Fibroblast of lung (primary cell): Measurements from ENCODE around the gene GTF2F2. TPM values are rescaled to one million over a fixed set of nuclear protein-coding genes. Genes with fewer than 3 reads are reported as not detected.
A peak's percentile ranks its signal among the peaks of the same experiment; 100 is the strongest.

Experiments
- DNase-seq, 2 donors: peaks; one replicate each; pipeline versions ENCODE4 v3.0.0 to v3.0.0-alpha.2; 2010; ENCODE audit warnings: low read depth in 2 of 2
- H2AFZ ChIP-seq: 2 replicates; pipeline ENCODE4 v1.5.1; 2012; ENCODE audit warnings: low read length, control low read depth, inconsistent platforms
- H3K27ac ChIP-seq: 2 replicates; pipeline ENCODE4 v1.5.1; 2011; ENCODE audit warnings: low read length, control low read depth; ENCODE audit not compliant: insufficient read depth
- H3K27me3 ChIP-seq: 2 replicates; pipeline ENCODE4 v1.5.1; 2011; ENCODE audit warnings: mild to moderate bottlenecking, low read length; ENCODE audit not compliant: control insufficient read depth, insufficient read depth
- H3K36me3 ChIP-seq: 2 replicates; pipeline ENCODE4 v1.5.1; 2011; ENCODE audit warnings: low read length; ENCODE audit not compliant: control insufficient read depth, insufficient read depth
- H3K4me1 ChIP-seq: 2 replicates; pipeline ENCODE4 v1.5.1; 2011; ENCODE audit warnings: low read length; ENCODE audit not compliant: control insufficient read depth, insufficient read depth; ENCODE audit errors: extremely low read depth
- H3K4me2 ChIP-seq: 2 replicates; pipeline ENCODE4 v1.5.1; 2011; ENCODE audit warnings: low read length, control low read depth; ENCODE audit not compliant: insufficient read depth; ENCODE audit errors: extremely low read depth
- H3K4me3 ChIP-seq, 4 experiments: fragments of 200-600 bp in 1 of 4; sonication (generic) in 1 of 4; replicated peaks in 1 of 4; 2 replicates each; pipeline ENCODE4 v1.5.1; 2011 to 2016; ENCODE audit warnings: low read length in 4 of 4, low read depth in 3 of 4, mild to moderate bottlenecking in 3 of 4, control low read depth in 2 of 4, inconsistent platforms in 1 of 4, mixed read lengths in 1 of 4; ENCODE audit not compliant: insufficient read depth in 1 of 4; ENCODE audit errors: control extremely low read depth in 1 of 4
- H3K79me2 ChIP-seq: 2 replicates; pipeline ENCODE4 v1.5.1; 2012; ENCODE audit warnings: mild to moderate bottlenecking, low read length, inconsistent platforms; ENCODE audit not compliant: control insufficient read depth, insufficient read depth
- H3K9ac ChIP-seq: 2 replicates; pipeline ENCODE4 v1.5.1; 2011; ENCODE audit warnings: mild to moderate bottlenecking, low read length, control low read depth; ENCODE audit not compliant: insufficient read depth
- H3K9me3 ChIP-seq: 2 replicates; pipeline ENCODE4 v1.5.1; 2012; ENCODE audit warnings: low read depth, low read length; ENCODE audit not compliant: control insufficient read depth, insufficient read depth
- H4K20me1 ChIP-seq: 2 replicates; pipeline ENCODE4 v1.5.1; 2011; ENCODE audit warnings: low read length; ENCODE audit not compliant: control insufficient read depth, insufficient read depth; ENCODE audit errors: extremely low read depth
- CTCF ChIP-seq, 2 donors: IDR thresholded peaks in 1 of 2; conservative IDR thresholded peaks in 1 of 2; 1 replicate in 1 of 2; 2 replicates in 1 of 2; pipeline ENCODE4 v1.5.1; 2011 to 2012; ENCODE audit warnings: low read length in 2 of 2, control low read depth in 1 of 2, inconsistent platforms in 1 of 2, low read depth in 1 of 2, mild to moderate bottlenecking in 1 of 2
- EZH2 ChIP-seq: IDR thresholded peaks from 2 replicates; pipeline ENCODE4 v1.5.1; 2012; ENCODE audit warnings: low read length, control low read depth, mild to moderate bottlenecking; ENCODE audit errors: missing control alignments
- polyA plus RNA-seq, 2 donors: library from polyadenylated mRNA; depleted of rRNA in 1 of 2; stranded (reverse) in 1 of 2; unstranded in 1 of 2; fragments of >200 nt; gene quantifications; 2 replicates each; pipeline ENCODE4 v1.2.1, GENCODE V29; 2011 to 2012; ENCODE audit warnings: missing spikeins in 1 of 2
- total RNA-seq: library from RNA; depleted of rRNA; stranded (reverse); fragments of >200 nt; gene quantifications from 2 replicates; pipeline ENCODE4 v1.2.1, GENCODE V29; 2014

Gene GTF2F2
- total and polyA plus RNA-seq, 2 donors (not counting 1 experiment from before 2014, with no cell fraction given), result 23.4 to 31.7 TPM

- Histone ChIP-seq H3K4me1 (peaks cover 18% of the 10 kb centered on the region), H3K27ac (no peak overlapping the region), H3K4me2 (no peak overlapping the region), H3K27me3 (no peaks in the 10 kb centered on the region), H4K20me1 (no peaks in the 10 kb centered on the region), H3K4me3 (no peak overlapping the region), H3K9ac (no peak overlapping the region), H3K36me3 (no peaks in the 10 kb centered on the region), H3K9me3 (no peaks in the 10 kb centered on the region), H2AFZ (no peak overlapping the region), H3K79me2 (no peaks in the 10 kb centered on the region)
- TF ChIP-seq CTCF (conservative IDR thresholded peaks at IDR 0.05 in 1 of 2, IDR thresholded peaks at IDR 0.05 in 1 of 2; ENCODE audit: low read depth in 1 of 2, low read length in 2 of 2), result no peak
- TF ChIP-seq EZH2, result no peak
- DNase-seq, result no peak
Observed at GRCh38 chr13:45327253-45327955, 207.1 kb downstream of the GTF2F2 start.

- Histone ChIP-seq H3K36me3 (no peaks in the 10 kb centered on the region), H3K4me3 (no peak overlapping the region), H3K9me3 (no peaks in the 10 kb centered on the region), H3K4me1 (peaks cover 24% of the 10 kb centered on the region), H3K4me2 (peak overlapping the region; percentile 4), H3K79me2 (no peaks in the 10 kb centered on the region), H3K27ac (peak overlapping the region; percentile 33), H3K27me3 (no peaks in the 10 kb centered on the region), H2AFZ (no peak overlapping the region), H3K9ac (no peak overlapping the region), H4K20me1 (no peaks in the 10 kb centered on the region)
- DNase-seq, result peak; percentile 65 to 92
- TF ChIP-seq CTCF (conservative IDR thresholded peaks at IDR 0.05 in 1 of 2, IDR thresholded peaks at IDR 0.05 in 1 of 2; ENCODE audit: low read depth in 1 of 2, low read length in 2 of 2) (no peak), EZH2 (no peak)
Observed at GRCh38 chr13:45328661-45329111, 208.4 kb downstream of the GTF2F2 start.

- Histone ChIP-seq H3K4me3 (no peak overlapping the region), H3K36me3 (peaks cover 6% of the 10 kb centered on the region), H3K79me2 (peaks cover 5% of the 10 kb centered on the region), H3K4me2 (no peak overlapping the region), H3K9me3 (no peaks in the 10 kb centered on the region), H3K4me1 (peaks cover 21% of the 10 kb centered on the region), H4K20me1 (no peaks in the 10 kb centered on the region), H3K9ac (no peak overlapping the region), H3K27me3 (no peaks in the 10 kb centered on the region), H2AFZ (no peak overlapping the region), H3K27ac (no peak overlapping the region)
- no peak for DNase-seq
- TF ChIP-seq EZH2 (no peak), CTCF (conservative IDR thresholded peaks at IDR 0.05 in 1 of 2, IDR thresholded peaks at IDR 0.05 in 1 of 2; ENCODE audit: low read depth in 1 of 2, low read length in 2 of 2) (no peak)
Observed at GRCh38 chr13:45331123-45331619, 210.9 kb downstream of the GTF2F2 start.
